ENCODE data around the gene RNF151.

RNF151 gene

GRCh38 chr16:1929578-1930337 lies 36.9 kb upstream of the RNF151 start:
- DNase-seq (ENCODE audit: low read depth) = no peak
- TF ChIP-seq CTCF (IDR thresholded peaks at IDR 0.05; ENCODE audit: control insufficient read depth, extremely low read depth, insufficient read depth) = peak; percentile 99
- peak overlapping the region; percentile 17 for H3K4me3 ChIP-seq (ENCODE audit: low read depth, low read length)

GRCh38 chr16:1930338-1930720 lies 36.3 kb upstream of the RNF151 start:
- no peak for TF ChIP-seq CTCF (IDR thresholded peaks at IDR 0.05; ENCODE audit: control insufficient read depth, extremely low read depth, insufficient read depth)
- DNase-seq (ENCODE audit: low read depth) = no peak

GRCh38 chr16:1932050-1933028 lies 34.3 kb upstream of the RNF151 start:
- no peak overlapping the region for H3K4me3 ChIP-seq (ENCODE audit: low read depth, low read length)
- TF ChIP-seq CTCF (IDR thresholded peaks at IDR 0.05; ENCODE audit: control insufficient read depth, extremely low read depth, insufficient read depth) = peak; percentile 56
- no peak for DNase-seq (ENCODE audit: low read depth)

More at GRCh38 chr16:1930338-1930720, 36.3 kb upstream of the RNF151 start:
- H3K4me3 ChIP-seq (ENCODE audit: low read depth, low read length) = no peak overlapping the region

- H3K4me3 ChIP-seq (ENCODE audit: low read depth, low read length) = no peak overlapping the region
- no peak for DNase-seq (ENCODE audit: low read depth)
- no peak for TF ChIP-seq CTCF (IDR thresholded peaks at IDR 0.05; ENCODE audit: control insufficient read depth, extremely low read depth, insufficient read depth)
Measured at GRCh38 chr16:1933097-1933661, 33.5 kb upstream of the RNF151 start.

- DNase-seq (ENCODE audit: low read depth) = no peak
- no peak for TF ChIP-seq CTCF (IDR thresholded peaks at IDR 0.05; ENCODE audit: control insufficient read depth, extremely low read depth, insufficient read depth)
- H3K4me3 ChIP-seq (ENCODE audit: low read depth, low read length) = no peak overlapping the region
Measured at GRCh38 chr16:1936945-1937479, 29.6 kb upstream of the RNF151 start.

- no peak overlapping the region for H3K4me3 ChIP-seq (ENCODE audit: low read depth, low read length)
- no peak for TF ChIP-seq CTCF (IDR thresholded peaks at IDR 0.05; ENCODE audit: control insufficient read depth, extremely low read depth, insufficient read depth)
- no peak for DNase-seq (ENCODE audit: low read depth)
Measured at GRCh38 chr16:1938316-1938715, 28.3 kb upstream of the RNF151 start.

Measured in LNCaP clone FGC (cell line).